Myocyte (in vitro differentiated cells): ENCODE results near the gene ABCA4. TPM values are rescaled to one million over a fixed set of nuclear protein-coding genes. Genes with fewer than 3 reads are reported as not detected.

Experiments used
- DNase-seq: peaks from one replicate; pipeline ENCODE4 v3.0.0-alpha.2; 2012; ENCODE audit warnings: low read depth
- total RNA-seq: library from RNA; depleted of rRNA; stranded (reverse); fragments of >200 nt; gene quantifications from 2 replicates; pipeline ENCODE4 v1.2.3, GENCODE V29; 2014

Gene ABCA4
- total RNA-seq, 1 donor from 2014 or later: 0.08 TPM

- DNase-seq: peak; percentile 70
Observed at GRCh38 chr1:94055459-94056122, 65.4 kb downstream of the ABCA4 start.

GRCh38 chr1:94050675-94051074, 70.3 kb downstream of the ABCA4 start:
- no peak for DNase-seq

- DNase-seq: no peak
Observed at GRCh38 chr1:94050254-94050653, 70.7 kb downstream of the ABCA4 start.

GRCh38 chr1:94049791-94050190, 71.2 kb downstream of the ABCA4 start:
- DNase-seq: no peak

GRCh38 chr1:94048413-94049164, 72.4 kb downstream of the ABCA4 start:
- DNase-seq: peak; percentile 48

- DNase-seq: no peak
Observed at GRCh38 chr1:94047949-94048348, 73.0 kb downstream of the ABCA4 start.

- peak; percentile 95 for DNase-seq
Observed at GRCh38 chr1:94045465-94046056, 75.4 kb downstream of the ABCA4 start.

- no peak for DNase-seq
Observed at GRCh38 chr1:94044891-94045290, 76.1 kb downstream of the ABCA4 start.

- DNase-seq: no peak
Observed at GRCh38 chr1:94044290-94044790, 76.6 kb downstream of the ABCA4 start.

GRCh38 chr1:94043738-94044289, 77.1 kb downstream of the ABCA4 start:
- DNase-seq: no peak

GRCh38 chr1:94042388-94042787, 78.6 kb downstream of the ABCA4 start:
- DNase-seq: no peak

- DNase-seq: peak; percentile 95
Observed at GRCh38 chr1:94039871-94040569, 80.9 kb downstream of the ABCA4 start.

- DNase-seq: peak; percentile 88
Observed at GRCh38 chr1:94039514-94039870, 81.5 kb downstream of the ABCA4 start.

- no peak for DNase-seq
Observed at GRCh38 chr1:94038511-94038910, 82.4 kb downstream of the ABCA4 start.

- DNase-seq: no peak
Observed at GRCh38 chr1:94037392-94038229, 83.3 kb downstream of the ABCA4 start.

GRCh38 chr1:94036730-94037129, 84.2 kb downstream of the ABCA4 start:
- no peak for DNase-seq

GRCh38 chr1:94033849-94034248, 87.1 kb downstream of the ABCA4 start:
- DNase-seq: no peak

- DNase-seq: no peak
Observed at GRCh38 chr1:94032637-94033036, 88.3 kb downstream of the ABCA4 start.

- DNase-seq: no peak
Observed at GRCh38 chr1:94031591-94031990, 89.4 kb downstream of the ABCA4 start.

GRCh38 chr1:94031154-94031553, 89.8 kb downstream of the ABCA4 start:
- no peak for DNase-seq
